Astrocyte (in vitro differentiated cells and primary cell): ENCODE measurements around the gene PLLP. TPM values are rescaled to one million over a fixed set of nuclear protein-coding genes. Genes with fewer than 3 reads are reported as not detected.

ENCODE experiments used
- DNase-seq: peaks from one replicate; pipeline ENCODE4 v3.0.0-alpha.2; 2010; ENCODE audit warnings: low read depth
- FAIRE-seq: peaks from 2 replicates; lab custom pipeline; 2011; peaks lifted over from hg19 to GRCh38; lab: Jason Lieb, UNC
- H2AFZ ChIP-seq: 2 replicates; pipeline ENCODE4 v1.6.0; 2012; ENCODE audit warnings: low read depth, low read length, inconsistent platforms
- H3K27ac ChIP-seq: 2 replicates; pipeline ENCODE4 v1.5.1; 2011; ENCODE audit warnings: low read depth, low read length, inconsistent platforms
- H3K27me3 ChIP-seq: 2 replicates; pipeline ENCODE4 v1.6.0; 2011; ENCODE audit warnings: low read length, inconsistent platforms; ENCODE audit not compliant: insufficient read depth
- H3K36me3 ChIP-seq: 2 replicates; pipeline ENCODE4 v1.5.1; 2011; ENCODE audit warnings: low read length, inconsistent platforms; ENCODE audit not compliant: insufficient read depth
- H3K4me1 ChIP-seq: 2 replicates; pipeline ENCODE4 v1.5.1; 2011; ENCODE audit warnings: low read length, inconsistent platforms; ENCODE audit not compliant: insufficient read depth
- H3K4me2 ChIP-seq: 2 replicates; pipeline ENCODE4 v1.6.0; 2012; ENCODE audit warnings: low read length, inconsistent platforms
- H3K4me3 ChIP-seq: 2 replicates; pipeline ENCODE4 v1.5.1; 2011; ENCODE audit warnings: low read depth, mild to moderate bottlenecking, low read length, inconsistent platforms; ENCODE audit not compliant: insufficient read depth
- H3K79me2 ChIP-seq: 2 replicates; pipeline ENCODE4 v1.6.0; 2012; ENCODE audit warnings: mild to moderate bottlenecking, low read length, inconsistent platforms; ENCODE audit not compliant: insufficient read depth
- H3K9ac ChIP-seq: 2 replicates; pipeline ENCODE4 v1.6.0; 2012; ENCODE audit warnings: mild to moderate bottlenecking, low read length, inconsistent platforms
- H3K9me3 ChIP-seq: 2 replicates; pipeline ENCODE4 v1.5.1; 2012; ENCODE audit warnings: low read depth, mild to moderate bottlenecking, low read length, inconsistent platforms; ENCODE audit not compliant: insufficient read depth
- H4K20me1 ChIP-seq: 2 replicates; pipeline ENCODE4 v1.6.0; 2012; ENCODE audit warnings: low read length, inconsistent platforms; ENCODE audit not compliant: insufficient read depth
- H3K27ac Mint-ChIP-seq: one replicate; pipeline ENCODE4 v1.8.0; 2021; ENCODE audit warnings: mild to moderate bottlenecking, mixed read lengths; ENCODE audit not compliant: unreplicated experiment
- H3K27me3 Mint-ChIP-seq: one replicate; pipeline ENCODE4 v1.8.0; 2021; ENCODE audit warnings: low read depth, mixed read lengths; ENCODE audit not compliant: unreplicated experiment
- H3K36me3 Mint-ChIP-seq: one replicate; pipeline ENCODE4 v1.8.0; 2021; ENCODE audit warnings: low read depth, mixed read lengths; ENCODE audit not compliant: unreplicated experiment
- H3K4me1 Mint-ChIP-seq: one replicate; pipeline ENCODE4 v1.8.0; 2021; ENCODE audit warnings: low read depth, mixed read lengths; ENCODE audit not compliant: unreplicated experiment
- H3K4me3 Mint-ChIP-seq: one replicate; pipeline ENCODE4 v1.8.0; 2021; ENCODE audit warnings: mild to moderate bottlenecking, moderate library complexity, mixed read lengths; ENCODE audit not compliant: unreplicated experiment
- H3K9me3 Mint-ChIP-seq: one replicate; pipeline ENCODE4 v1.8.0; 2021; ENCODE audit warnings: mild to moderate bottlenecking, mixed read lengths; ENCODE audit not compliant: unreplicated experiment
- CTCF ChIP-seq: IDR thresholded peaks from 2 replicates; pipeline ENCODE4 v1.5.1; 2011; ENCODE audit warnings: low read depth, mild to moderate bottlenecking, inconsistent platforms, low read length, moderate library complexity; ENCODE audit not compliant: insufficient read depth
- EZH2 ChIP-seq: IDR thresholded peaks from 2 replicates; pipeline ENCODE4 v1.6.1; 2012; ENCODE audit warnings: mild to moderate bottlenecking, low read length, inconsistent platforms; ENCODE audit not compliant: insufficient read depth
- total RNA-seq: library from RNA; stranded (reverse); gene quantifications from 2 replicates; pipeline ENCODE4 v1.2.1, GENCODE V29; 2021

The PLLP gene
- total RNA-seq, 1 donor from 2014 or later: 0.93 TPM

- H3K4me3 Mint-ChIP-seq: no peak overlapping the region
- Histone ChIP-seq H3K9ac (no peak overlapping the region), H2AFZ (no peak overlapping the region), H3K27ac (no peak overlapping the region), H3K9me3 (no peaks in the 10 kb centered on the region), H3K4me1 (peaks cover 10% of the 10 kb centered on the region), H3K4me2 (no peak overlapping the region), H3K4me3 (no peak overlapping the region), H3K79me2 (no peaks in the 10 kb centered on the region), H3K36me3 (peaks cover 47% of the 10 kb centered on the region), H3K27me3 (no peaks in the 10 kb centered on the region), H4K20me1 (peaks cover 6% of the 10 kb centered on the region)
- H3K4me1 Mint-ChIP-seq: peaks cover 11% of the 10 kb centered on the region
- TF ChIP-seq CTCF (no peak), EZH2 (no peak)
- no peak overlapping the region for H3K27ac Mint-ChIP-seq
- no peak for FAIRE-seq
- no peaks in the 10 kb centered on the region for H3K9me3 Mint-ChIP-seq
- no peaks in the 10 kb centered on the region for H3K27me3 Mint-ChIP-seq
- H3K36me3 Mint-ChIP-seq: peaks cover 34% of the 10 kb centered on the region
- DNase-seq: no peak
Measured at GRCh38 chr16:57234707-57235092, 49.8 kb downstream of the PLLP start.

- Mint-ChIP-seq H3K4me1 (peaks cover 11% of the 10 kb centered on the region), H3K27ac (no peak overlapping the region), H3K4me3 (peak overlapping the region; percentile 4), H3K9me3 (no peaks in the 10 kb centered on the region), H3K27me3 (no peaks in the 10 kb centered on the region), H3K36me3 (peaks cover 32% of the 10 kb centered on the region)
- no peak overlapping the region for H2AFZ ChIP-seq
- H3K36me3 ChIP-seq: peaks cover 44% of the 10 kb centered on the region
- TF ChIP-seq EZH2: no peak
- TF ChIP-seq CTCF: no peak
- H3K9ac ChIP-seq: no peak overlapping the region
- H3K4me3 ChIP-seq: no peak overlapping the region
- H3K4me2 ChIP-seq: no peak overlapping the region
- H3K79me2 ChIP-seq: no peaks in the 10 kb centered on the region
- H3K4me1 ChIP-seq: peaks cover 10% of the 10 kb centered on the region
- DNase-seq: no peak
- no peak overlapping the region for H3K27ac ChIP-seq
- no peaks in the 10 kb centered on the region for H3K9me3 ChIP-seq
- H3K27me3 ChIP-seq: no peaks in the 10 kb centered on the region
- no peak for FAIRE-seq
- H4K20me1 ChIP-seq: peaks cover 6% of the 10 kb centered on the region
Measured at GRCh38 chr16:57233944-57234706, 50.3 kb downstream of the PLLP start.

DNA sequence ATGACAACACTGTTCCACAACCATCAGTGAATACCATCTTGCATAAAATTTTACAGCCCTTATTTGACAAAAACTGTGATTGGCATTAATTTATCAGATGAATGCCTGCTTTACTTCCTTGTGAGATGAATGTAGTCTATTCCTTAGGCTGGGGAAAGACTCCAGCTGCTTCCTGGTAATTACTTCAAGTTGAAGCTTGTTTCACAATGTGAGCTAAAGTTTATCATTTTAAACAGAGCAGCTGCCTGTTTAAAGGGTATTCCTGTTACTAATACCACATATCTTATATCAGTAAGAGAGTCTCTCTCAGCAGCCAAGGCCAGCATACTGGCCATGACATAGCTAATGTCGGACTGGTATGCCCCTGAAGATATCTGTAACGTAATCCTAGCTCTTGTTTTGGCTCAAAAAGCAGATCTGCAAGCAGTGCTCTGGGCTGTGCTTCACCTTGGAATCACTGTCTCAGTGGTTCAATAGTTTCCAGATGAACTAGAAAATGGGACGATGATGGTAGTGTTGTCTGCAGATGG is 52.6 kb downstream of the PLLP start:
- Histone ChIP-seq H3K4me1 (peaks cover 10% of the 10 kb centered on the region), H3K27ac (no peak overlapping the region), H3K9ac (no peak overlapping the region), H2AFZ (no peak overlapping the region), H4K20me1 (peaks cover 6% of the 10 kb centered on the region), H3K4me2 (no peak overlapping the region), H3K27me3 (no peaks in the 10 kb centered on the region), H3K36me3 (peaks cover 51% of the 10 kb centered on the region), H3K79me2 (no peaks in the 10 kb centered on the region), H3K4me3 (no peak overlapping the region), H3K9me3 (no peaks in the 10 kb centered on the region)
- Mint-ChIP-seq H3K27ac (no peak overlapping the region), H3K4me1 (peaks cover 11% of the 10 kb centered on the region), H3K9me3 (no peaks in the 10 kb centered on the region), H3K27me3 (no peaks in the 10 kb centered on the region), H3K36me3 (peaks cover 31% of the 10 kb centered on the region), H3K4me3 (no peak overlapping the region)
- DNase-seq: no peak
- FAIRE-seq: no peak
- TF ChIP-seq CTCF (no peak), EZH2 (no peak)
